Pulmonary artery endothelial cell (primary cell): ENCODE measurements around the gene XRCC3. TPM values are rescaled to one million over a fixed set of nuclear protein-coding genes. Genes with fewer than 3 reads are reported as not detected.

Experiments used
- DNase-seq: peaks from one replicate; pipeline ENCODE4 v3.0.0-alpha.2; 2011; ENCODE audit warnings: low read depth, low spot score
- total RNA-seq: library from RNA; depleted of rRNA; stranded (reverse); fragments of >200 nt; gene quantifications from 2 replicates; pipeline ENCODE4 v1.2.3, GENCODE V29; 2014

The XRCC3 gene
- 17.4 and 36.9 TPM in 2 replicates for total RNA-seq

- DNase-seq = peak; percentile 97
Observed at GRCh38 chr14:103715052-103716000, at the start of gene XRCC3, which contains the start of gene ZFYVE21. XRCC3 (minus strand) TSS chr14:103715451; CDS start chr14:103711087, 4,364 bp downstream. ZFYVE21 (plus strand) TSS chr14:103715810; CDS start chr14:103715842, 32 bp downstream.

GRCh38 chr14:103763730-103764488 is 48.7 kb upstream of the XRCC3 start:
- DNase-seq = no peak

GRCh38 chr14:103762541-103762940 is 47.3 kb upstream of the XRCC3 start:
- no peak for DNase-seq

GRCh38 chr14:103762036-103762435 is 46.8 kb upstream of the XRCC3 start:
- DNase-seq = no peak

GRCh38 chr14:103758059-103758776 is 43.0 kb upstream of the XRCC3 start:
- DNase-seq = no peak

- no peak for DNase-seq
Observed at GRCh38 chr14:103755060-103755459, 39.8 kb upstream of the XRCC3 start.

GRCh38 chr14:103753774-103754173 is 38.5 kb upstream of the XRCC3 start:
- DNase-seq = no peak

- no peak for DNase-seq
Observed at GRCh38 chr14:103749860-103750259, 34.6 kb upstream of the XRCC3 start.

- no peak for DNase-seq
Observed at GRCh38 chr14:103749452-103749851, 34.2 kb upstream of the XRCC3 start.

- DNase-seq = no peak
Observed at GRCh38 chr14:103748534-103748857, 33.2 kb upstream of the XRCC3 start.

- no peak for DNase-seq
Observed at GRCh38 chr14:103746701-103747100, 31.4 kb upstream of the XRCC3 start.

- no peak for DNase-seq
Observed at GRCh38 chr14:103745424-103745823, 30.2 kb upstream of the XRCC3 start.

- DNase-seq = no peak
Observed at GRCh38 chr14:103744621-103745395, 29.6 kb upstream of the XRCC3 start.

GRCh38 chr14:103743691-103744090 is 28.4 kb upstream of the XRCC3 start:
- no peak for DNase-seq

- no peak for DNase-seq
Observed at GRCh38 chr14:103742499-103743255, 27.4 kb upstream of the XRCC3 start.

GRCh38 chr14:103741876-103742275 is 26.6 kb upstream of the XRCC3 start:
- no peak for DNase-seq

GRCh38 chr14:103740991-103741689 is 25.9 kb upstream of the XRCC3 start:
- DNase-seq = no peak

GRCh38 chr14:103739793-103740501 is 24.7 kb upstream of the XRCC3 start:
- DNase-seq = no peak

- no peak for DNase-seq
Observed at GRCh38 chr14:103739466-103739792, 24.2 kb upstream of the XRCC3 start.
